HEK293T (cell line): ENCODE results near the gene PLCD4.

ENCODE experiments used
- BHLHE40 ChIP-seq: fragments of 450-650 bp; IDR thresholded peaks from 2 replicates; pipeline ENCODE4 v1.6.1; 2016; ENCODE audit warnings: mild to moderate bottlenecking, moderate library complexity, borderline replicate concordance
- NFRKB ChIP-seq: fragments of 450-650 bp; IDR thresholded peaks from 2 replicates; pipeline ENCODE4 v1.6.1; 2016; ENCODE audit warnings: mild to moderate bottlenecking, moderate library complexity
- TARDBP ChIP-seq: fragments of 450-650 bp; IDR thresholded peaks from 2 replicates; pipeline ENCODE4 v1.6.1; 2016
- ZNF384 ChIP-seq: fragments of 450-650 bp; IDR thresholded peaks from 2 replicates; pipeline ENCODE4 v1.6.1; 2016

- no peak for TF ChIP-seq ZNF384
- TF ChIP-seq TARDBP, result no peak
- TF ChIP-seq BHLHE40, result no peak
- TF ChIP-seq NFRKB, result no peak
Measured at GRCh38 chr2:218618102-218618860, 10.6 kb downstream of the PLCD4 start.
